HG03442 (cell line): ENCODE results near the gene GDPD5.

Experiments
- ATAC-seq: cut with Tn5 transposase; IDR thresholded peaks from one replicate; pipeline ENCODE4 v1.9.1; 2021; ENCODE audit warnings: mild to moderate bottlenecking, moderate library complexity; ENCODE audit not compliant: unreplicated experiment

The GDPD5 gene

GRCh38 chr11:75474240-75474639, 51.5 kb downstream of the GDPD5 start:
- ATAC-seq = no peak

- ATAC-seq = no peak
Measured at GRCh38 chr11:75473684-75474083, 52.1 kb downstream of the GDPD5 start.

GRCh38 chr11:75472081-75472732, 53.5 kb downstream of the GDPD5 start:
- no peak for ATAC-seq

- ATAC-seq = no peak
Measured at GRCh38 chr11:75471176-75471973, 54.4 kb downstream of the GDPD5 start.

- no peak for ATAC-seq
Measured at GRCh38 chr11:75470476-75471080, 55.2 kb downstream of the GDPD5 start.

- ATAC-seq = no peak
Measured at GRCh38 chr11:75469785-75470405, 55.8 kb downstream of the GDPD5 start.

GRCh38 chr11:75468534-75469340, 57.0 kb downstream of the GDPD5 start:
- no peak for ATAC-seq

- no peak for ATAC-seq
Measured at GRCh38 chr11:75467881-75468280, 57.9 kb downstream of the GDPD5 start.

- ATAC-seq = no peak
Measured at GRCh38 chr11:75467311-75467710, 58.4 kb downstream of the GDPD5 start.

- ATAC-seq = no peak
Measured at GRCh38 chr11:75465701-75466531, 59.8 kb downstream of the GDPD5 start.

- ATAC-seq = no peak
Measured at GRCh38 chr11:75463106-75463774, 62.5 kb downstream of the GDPD5 start.

GRCh38 chr11:75462117-75462653, 63.6 kb downstream of the GDPD5 start:
- ATAC-seq = no peak

GRCh38 chr11:75461151-75461550, 64.6 kb downstream of the GDPD5 start:
- no peak for ATAC-seq

- ATAC-seq = no peak
Measured at GRCh38 chr11:75456596-75457183, 69.1 kb downstream of the GDPD5 start.

GRCh38 chr11:75454987-75455386, 70.8 kb downstream of the GDPD5 start:
- no peak for ATAC-seq

GRCh38 chr11:75453916-75454655, 71.7 kb downstream of the GDPD5 start:
- ATAC-seq = no peak

- no peak for ATAC-seq
Measured at GRCh38 chr11:75450826-75451821, 74.6 kb downstream of the GDPD5 start.
